ENCODE data around the gene FAM83E. TPM values are rescaled to one million over a fixed set of nuclear protein-coding genes. Genes with fewer than 3 reads are reported as not detected.

FAM83E gene
- total and polyA plus RNA-seq, 10 of the 15 experiments (the other 5 are each of a cell fraction or from before 2014, with no cell fraction given): 0.14 to 2.5 (median 0.33) TPM; not detected in 4

- ChIA-PET CTCF (interaction anchor here (0.6 kb wide), 1 partner anchor 358 kb away, joined by 3 read pairs; no protein-coding TSS in a partner anchor), RAD21 (ENCODE audit: unreplicated experiment) (no interaction called here), POLR2A (interaction anchor here (0.6 kb wide), 1 partner anchor 54 kb away, joined by 5 read pairs; no protein-coding TSS in a partner anchor), SMC1A (ENCODE audit: uncharacterized antibody, unreplicated experiment) (interaction anchor here (0.9 kb wide), 1 partner anchor 140 kb away, joined by 4 read pairs; no protein-coding TSS in a partner anchor)
- Histone ChIP-seq H3K27me3 (replicated peaks in 1 of 2; ENCODE audit: control insufficient read depth in 2 of 2, insufficient read depth in 2 of 2, low read length in 1 of 2) (no peaks in the 10 kb centered on the region), H3K36me3 (ENCODE audit: control insufficient read depth in 2 of 2, insufficient read depth in 2 of 2, low read length in 1 of 2) (no peaks in the 10 kb centered on the region), H3K4me1 (ENCODE audit: control insufficient read depth, insufficient read depth, low read length) (peaks cover 19% of the 10 kb centered on the region), H4K20me1 (ENCODE audit: control insufficient read depth, insufficient read depth) (no peaks in the 10 kb centered on the region), H3K4me2 (ENCODE audit: control insufficient read depth, insufficient read depth) (no peak overlapping the region), H2AFZ (ENCODE audit: control insufficient read depth, low read depth, low read length) (no peak overlapping the region), H3K79me2 (ENCODE audit: control insufficient read depth, insufficient read depth, low read length) (no peaks in the 10 kb centered on the region), H3K9me3 (replicated peaks; ENCODE audit: control insufficient read depth, insufficient read depth, low read length) (no peaks in the 10 kb centered on the region), H3K27ac (ENCODE audit: control insufficient read depth, insufficient read depth) (no peak overlapping the region), H3K9ac (ENCODE audit: control insufficient read depth, insufficient read depth, low read length) (no peak overlapping the region), H3K4me3 (no peak overlapping the region)
- WGBS (ENCODE audit: insufficient coverage, insufficient replicate concordance, low lambda C conversion rate, missing lambda C conversion rate): 52% methylated on average over 2 of the region's 2 CpGs
- no peak for TF ChIP-seq ZNF592 (IDR thresholded peaks at IDR 0.05)
- no peak for TF ChIP-seq E2F8 (IDR thresholded peaks at IDR 0.05; ENCODE audit: low read depth, partially characterized antibody)
- TF ChIP-seq REST (IDR thresholded peaks at IDR 0.05; ENCODE audit: low read depth, low read length): no peak
- no peak for TF ChIP-seq TCF3 (IDR thresholded peaks at IDR 0.05; ENCODE audit: borderline replicate concordance, insufficient read depth, low read depth, low read length)
- no peak for TF ChIP-seq SMARCA5 (IDR thresholded peaks at IDR 0.05)
- TF ChIP-seq ATF2 (IDR thresholded peaks at IDR 0.05; ENCODE audit: low read length): no peak
- TF ChIP-seq HSF1 (IDR thresholded peaks at IDR 0.05; ENCODE audit: low read depth, low read length): no peak
- no peak for TF ChIP-seq RAD51 (IDR thresholded peaks at IDR 0.05)
- intact Hi-C loops (cut with micrococcal nuclease; ENCODE audit: unreplicated experiment) (no loop called here), in situ Hi-C loops (cut with MboI) (loop anchor here (25.0 kb wide), 1 partner anchor 1245 kb away; the partner anchor contains the start of genes AKT1S1, IL4I1 and TBC1D17)
- no peak for FAIRE-seq
- DNase-seq (ENCODE audit: low read depth, low spot score): no peak
- no TSS peak for BruUV-seq (replicated peaks)
- no peak for ATAC-seq
Measured at GRCh38 chr19:48641850-48642249, 27.0 kb upstream of the FAM83E start.

Data from GM12878 (cell line).